Neuronal stem cell (in vitro differentiated cells): ENCODE data around the gene ZNRD2.

Experiments
- DNase-seq: peaks from one replicate; pipeline ENCODE4 v3.0.0-alpha.2; 2013; ENCODE audit warnings: low spot score
- H2AFZ ChIP-seq: one replicate; pipeline ENCODE4 v1.6.1; 2013; ENCODE audit warnings: mild to moderate bottlenecking, low read length, inconsistent platforms
- H2AK5ac ChIP-seq: 2 replicates; pipeline ENCODE4 v1.6.1; 2013; ENCODE audit warnings: low read depth, mild to moderate bottlenecking, inconsistent platforms, low read length, moderate library complexity, mixed read lengths
- H2BK120ac ChIP-seq: 2 replicates; pipeline ENCODE4 v1.6.1; 2013; ENCODE audit warnings: low read depth, mild to moderate bottlenecking, inconsistent platforms, low read length, moderate library complexity, mixed read lengths
- H2BK12ac ChIP-seq: one replicate; pipeline ENCODE4 v1.6.1; 2013; ENCODE audit warnings: low read length, inconsistent platforms
- H2BK15ac ChIP-seq: 2 replicates; pipeline ENCODE4 v1.6.1; 2013; ENCODE audit warnings: mild to moderate bottlenecking, low read length, inconsistent platforms, mixed read lengths
- H2BK5ac ChIP-seq: one replicate; pipeline ENCODE4 v1.6.1; 2013; ENCODE audit warnings: inconsistent platforms, mild to moderate bottlenecking, low read length, moderate library complexity
- H3K14ac ChIP-seq: one replicate; pipeline ENCODE4 v1.6.1; 2013; ENCODE audit warnings: low read length, inconsistent platforms
- H3K18ac ChIP-seq: 2 replicates; pipeline ENCODE4 v1.6.1; 2013; ENCODE audit warnings: low read length, inconsistent platforms
- H3K23ac ChIP-seq: 2 replicates; pipeline ENCODE4 v1.6.1; 2013; ENCODE audit warnings: low read depth, mild to moderate bottlenecking, mixed read lengths, low read length, inconsistent platforms; ENCODE audit not compliant: poor library complexity
- H3K27ac ChIP-seq: replicated peaks from 3 replicates; pipeline ENCODE4 v1.5.1; 2013; ENCODE audit warnings: low read length, inconsistent platforms
- H3K27me3 ChIP-seq, 3 experiments: 2 replicates each; pipeline ENCODE4 v1.6.1; 2013; ENCODE audit warnings: low read length in 3 of 3, mild to moderate bottlenecking in 2 of 3, inconsistent platforms in 1 of 3, low read depth in 1 of 3, mixed read lengths in 1 of 3, moderate library complexity in 1 of 3; ENCODE audit not compliant: control insufficient read depth in 3 of 3, insufficient read depth in 3 of 3
- H3K36me3 ChIP-seq, 2 donors: replicated peaks in 1 of 2; 2 replicates each; pipeline ENCODE4 v1.6.1; 2013; ENCODE audit warnings: low read length in 2 of 2; ENCODE audit not compliant: control insufficient read depth in 2 of 2, insufficient read depth in 2 of 2
- H3K4ac ChIP-seq: 2 replicates; pipeline ENCODE4 v1.6.1; 2013; ENCODE audit warnings: inconsistent platforms, mild to moderate bottlenecking, low read length, moderate library complexity
- H3K4me1 ChIP-seq, 2 donors: 1 replicate in 1 of 2; 2 replicates in 1 of 2; pipeline ENCODE4 v1.6.1; 2013; ENCODE audit warnings: low read length in 2 of 2, low read depth in 1 of 2; ENCODE audit not compliant: control insufficient read depth in 2 of 2, insufficient read depth in 1 of 2
- H3K4me2 ChIP-seq: one replicate; pipeline ENCODE4 v1.6.1; 2013; ENCODE audit warnings: mild to moderate bottlenecking, low read length, inconsistent platforms; ENCODE audit not compliant: insufficient read depth, poor library complexity, severe bottlenecking
- H3K4me3 ChIP-seq, 2 donors: 2 replicates each; pipeline ENCODE4 v1.5.1; 2013; ENCODE audit warnings: low read length in 2 of 2, mild to moderate bottlenecking in 2 of 2, inconsistent platforms in 1 of 2, moderate library complexity in 1 of 2
- H3K79me1 ChIP-seq: one replicate; pipeline ENCODE4 v1.6.1; 2013; ENCODE audit warnings: low read depth, mild to moderate bottlenecking, inconsistent platforms, low read length, moderate library complexity
- H3K9ac ChIP-seq: one replicate; pipeline ENCODE4 v1.6.1; 2013; ENCODE audit warnings: mild to moderate bottlenecking, low read depth, low read length, inconsistent platforms; ENCODE audit not compliant: poor library complexity
- H3K9me3 ChIP-seq, 2 donors: replicated peaks in 1 of 2; 2 replicates each; pipeline versions ENCODE3 to v1.6.1; 2013; ENCODE audit warnings: low read length in 2 of 2, mild to moderate bottlenecking in 2 of 2, inconsistent platforms in 1 of 2, low read depth in 1 of 2, mixed read lengths in 1 of 2, moderate library complexity in 1 of 2; ENCODE audit not compliant: control insufficient read depth in 2 of 2, insufficient read depth in 1 of 2
- H4K8ac ChIP-seq: one replicate; pipeline ENCODE4 v1.6.1; 2013; ENCODE audit warnings: low read depth, mild to moderate bottlenecking, inconsistent platforms, low read length, moderate library complexity
- H4K91ac ChIP-seq: one replicate; pipeline ENCODE4 v1.6.1; 2013; ENCODE audit warnings: low read length, low read depth, mild to moderate bottlenecking, inconsistent platforms; ENCODE audit not compliant: poor library complexity
- WGBS, 2 donors: extraction: QIAGEN DNeasy Blood & Tissue Kit; methylation state at CpG; one replicate each; pipeline ENCODE4 v1.1.7; 2013; ENCODE audit warnings: missing lambda C conversion rate in 2 of 2, mixed read lengths in 1 of 2; ENCODE audit not compliant: insufficient read length in 2 of 2, insufficient replicate concordance in 1 of 2; ENCODE audit errors: extremely low coverage in 2 of 2; 5-methylcytosine and 5-hydroxymethylcytosine counted together

ZNRD2 gene

GRCh38 chr11:65541093-65541982, 28.9 kb upstream of the ZNRD2 start:
- no CpG with 5 or more reads among the region's 18 CpGs for WGBS, 2 donors
- Histone ChIP-seq H3K4me2 (peak overlapping the region; percentile 95), H3K27ac (no peak overlapping the region), H2BK120ac (peak overlapping the region; percentile 88), H4K8ac (no peak overlapping the region), H3K4ac (no peak overlapping the region), H3K36me3 (peaks cover 10 to 35% of the 10 kb centered on the region in 2 donors), H4K91ac (no peak overlapping the region), H2BK12ac (no peak overlapping the region), H2BK5ac (no peak overlapping the region), H3K23ac (peak overlapping the region; percentile 94), H3K4me1 (peaks cover 0 to 13% of the 10 kb centered on the region in 2 donors), H3K27me3 (peaks cover 0 to 60% (median 13%) of the 10 kb centered on the region in 3 experiments), H3K9ac (peak overlapping the region; percentile 14), H3K79me1 (peaks cover 5% of the 10 kb centered on the region), H3K9me3 (no peaks in the 10 kb centered on the region), H3K14ac (no peak overlapping the region), H2AFZ (no peak overlapping the region), H3K4me3 (no peak overlapping the region), H2AK5ac (peak overlapping the region; percentile 39), H2BK15ac (peak overlapping the region; percentile 18), H3K18ac (peak overlapping the region; percentile 83)
- no peak for DNase-seq

GRCh38 chr11:65542738-65543390, 27.4 kb upstream of the ZNRD2 start:
- peak overlapping the region; percentile 12 for H3K9ac ChIP-seq
- H3K14ac ChIP-seq, result no peak overlapping the region
- no peak overlapping the region for H3K4me3 ChIP-seq
- peaks cover 0 to 16% of the 10 kb centered on the region in 2 donors for H3K4me1 ChIP-seq
- no peak overlapping the region for H3K18ac ChIP-seq
- H2BK12ac ChIP-seq, result no peak overlapping the region
- H3K79me1 ChIP-seq, result peaks cover 7% of the 10 kb centered on the region
- no peak overlapping the region for H3K4me2 ChIP-seq
- peak overlapping the region; percentile 81 for H2AK5ac ChIP-seq
- no peak overlapping the region for H3K27ac ChIP-seq
- peaks cover 2 to 21% of the 10 kb centered on the region in 2 donors for H3K36me3 ChIP-seq
- H3K4ac ChIP-seq, result no peak overlapping the region
- no peak overlapping the region for H2BK15ac ChIP-seq
- no peaks in the 10 kb centered on the region for H3K9me3 ChIP-seq
- H2BK120ac ChIP-seq, result no peak overlapping the region
- no peak for DNase-seq
- peaks cover 0 to 72% (median 17%) of the 10 kb centered on the region in 3 experiments for H3K27me3 ChIP-seq
- no peak overlapping the region for H4K91ac ChIP-seq
- H3K23ac ChIP-seq, result no peak overlapping the region
- no peak overlapping the region for H4K8ac ChIP-seq
- H2AFZ ChIP-seq, result no peak overlapping the region
- no CpG with 5 or more reads among the region's 3 CpGs for WGBS, 2 donors
- H2BK5ac ChIP-seq, result peak overlapping the region; percentile 48

GRCh38 chr11:65545853-65546216, 24.4 kb upstream of the ZNRD2 start:
- Histone ChIP-seq H3K4me3 (no peak overlapping the region), H3K9ac (no peak overlapping the region), H3K4me1 (peaks cover 0 to 9% of the 10 kb centered on the region in 2 donors), H3K14ac (no peak overlapping the region), H2AK5ac (peak overlapping the region; percentile 2), H3K9me3 (no peaks in the 10 kb centered on the region), H3K4me2 (peak overlapping the region; percentile 99), H2BK120ac (no peak overlapping the region), H2BK15ac (no peak overlapping the region), H4K8ac (no peak overlapping the region), H3K4ac (no peak overlapping the region), H3K36me3 (peaks cover 0 to 22% of the 10 kb centered on the region in 2 donors), H2BK12ac (no peak overlapping the region), H3K18ac (no peak overlapping the region), H3K27ac (no peak overlapping the region), H3K23ac (no peak overlapping the region), H3K27me3 (peaks cover 0 to 60% (median 5%) of the 10 kb centered on the region in 3 experiments), H2AFZ (no peak overlapping the region), H3K79me1 (peaks cover 5% of the 10 kb centered on the region), H2BK5ac (no peak overlapping the region), H4K91ac (no peak overlapping the region)
- no peak for DNase-seq
- no CpG with 5 or more reads among the region's 4 CpGs for WGBS, 2 donors
